Activated T-helper 1 cell treated with anti-CD3 and anti-CD28 coated beads, Interleukin-2, amount 50 U/mL, for 16 hours (primary cell): Measurements from ENCODE around the gene CFAP99.

ENCODE experiments used
- DNase-seq, 2 donors: peaks; one replicate each; pipeline ENCODE4 v3.0.0-alpha.2; 2020; ENCODE audit warnings: low read depth in 1 of 2, low spot score in 1 of 2

CFAP99 gene

GRCh38 chr4:2390146-2390545 is 28.6 kb upstream of the CFAP99 start:
- DNase-seq: no peak

- no peak for DNase-seq
These were observed 27.9 kb upstream of the CFAP99 start for GRCh38 chr4:2390784-2391421.

- DNase-seq: no peak
These were observed 25.1 kb upstream of the CFAP99 start for GRCh38 chr4:2393353-2394270.

- DNase-seq: no peak
These were observed 24.2 kb upstream of the CFAP99 start for GRCh38 chr4:2394528-2394927.

GRCh38 chr4:2395038-2395437 is 23.7 kb upstream of the CFAP99 start:
- no peak for DNase-seq

GRCh38 chr4:2395584-2395983 is 23.2 kb upstream of the CFAP99 start:
- DNase-seq: no peak

- DNase-seq: no peak
These were observed 21.9 kb upstream of the CFAP99 start for GRCh38 chr4:2396781-2397368.

GRCh38 chr4:2397596-2398379 is 21.0 kb upstream of the CFAP99 start:
- DNase-seq: no peak

GRCh38 chr4:2399216-2399615 is 19.5 kb upstream of the CFAP99 start:
- DNase-seq: no peak

- DNase-seq: no peak
These were observed 19.0 kb upstream of the CFAP99 start for GRCh38 chr4:2399631-2400190.

GRCh38 chr4:2400841-2401609 is 17.7 kb upstream of the CFAP99 start:
- no peak for DNase-seq

- DNase-seq: no peak
These were observed 17.2 kb upstream of the CFAP99 start for GRCh38 chr4:2401610-2401983.

- DNase-seq: no peak
These were observed 16.5 kb upstream of the CFAP99 start for GRCh38 chr4:2402048-2402842.

- no peak for DNase-seq
These were observed 15.8 kb upstream of the CFAP99 start for GRCh38 chr4:2402941-2403340.

GRCh38 chr4:2406406-2406805 is 12.3 kb upstream of the CFAP99 start:
- DNase-seq: no peak

GRCh38 chr4:2406920-2407319 is 11.8 kb upstream of the CFAP99 start:
- no peak for DNase-seq

GRCh38 chr4:2407991-2408342 is 10.8 kb upstream of the CFAP99 start:
- no peak for DNase-seq

GRCh38 chr4:2408401-2408958 is 10.3 kb upstream of the CFAP99 start:
- no peak for DNase-seq

GRCh38 chr4:2408976-2409375 is 9.8 kb upstream of the CFAP99 start:
- DNase-seq: no peak
